Stimulated activated CD8-positive, alpha-beta memory T cell treated with anti-CD3 and anti-CD28 coated beads, Interleukin-2, amount 100 ng/mL, for 48 hours (primary cell): Measurements from ENCODE around the gene PTTG1IP.
"Not testable (repeated sequence)": the region's sequence is repeated elsewhere in the genome, so short reads cannot be mapped to it uniquely, and the experiment has no call there.

Experiments
- DNase-seq, 2 donors: peaks; one replicate each; pipeline ENCODE4 v3.0.0-alpha.2; 2020; ENCODE audit warnings: low read depth in 2 of 2

The PTTG1IP gene

DNA sequence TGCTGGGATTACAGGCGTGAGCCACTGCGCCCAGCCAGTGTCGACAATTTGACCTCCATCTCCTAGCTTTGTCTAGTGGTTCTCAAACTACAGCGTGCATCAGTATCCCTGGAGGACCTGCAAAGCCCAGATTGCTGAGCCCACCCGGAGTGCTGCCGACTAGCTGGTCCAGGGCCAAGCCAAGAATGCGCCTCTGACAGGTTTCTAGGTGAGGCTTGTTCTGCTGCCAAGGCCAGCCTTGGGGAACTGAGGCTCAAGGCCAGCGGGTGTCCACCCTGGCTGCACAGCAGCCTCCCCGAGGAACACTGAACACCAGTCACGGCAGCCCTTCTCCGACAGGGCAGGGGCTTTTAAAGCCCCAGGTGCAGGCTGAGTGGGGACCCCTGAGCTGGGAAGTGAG is 9.8 kb upstream of the PTTG1IP start:
- no peak for DNase-seq

DNA sequence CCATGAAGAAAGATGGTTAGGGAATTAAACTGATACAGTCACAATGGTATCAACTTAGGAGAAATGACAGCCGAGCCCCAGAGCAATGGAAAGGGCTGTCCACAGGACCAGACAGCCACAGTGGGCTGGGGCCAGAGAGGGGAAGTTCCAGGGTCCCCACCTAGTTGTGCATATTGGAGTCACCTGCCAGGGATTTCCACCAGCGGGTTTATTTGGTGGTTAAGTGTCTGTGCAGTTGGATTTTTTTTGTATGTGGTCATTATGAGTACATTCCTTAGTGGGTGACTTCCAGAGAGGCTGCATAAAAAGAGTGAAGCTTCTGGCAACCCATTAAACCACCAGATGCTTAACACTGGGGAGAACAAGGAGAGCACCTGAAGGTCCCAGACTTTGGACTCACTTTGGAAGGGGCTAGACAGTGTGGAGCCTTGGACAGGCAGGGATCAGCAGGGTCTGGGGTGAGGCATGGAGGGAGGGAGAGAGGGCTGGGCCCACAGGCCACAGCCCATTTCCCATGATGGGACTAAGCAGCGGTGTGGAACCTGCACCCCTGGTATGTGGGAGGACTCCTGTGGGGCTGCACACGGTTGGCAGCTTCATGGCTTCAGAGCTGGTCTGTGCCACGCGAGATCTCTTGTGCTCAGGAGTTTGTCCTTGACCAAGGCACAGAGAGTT is 7.8 kb upstream of the PTTG1IP start:
- DNase-seq = no peak

DNA sequence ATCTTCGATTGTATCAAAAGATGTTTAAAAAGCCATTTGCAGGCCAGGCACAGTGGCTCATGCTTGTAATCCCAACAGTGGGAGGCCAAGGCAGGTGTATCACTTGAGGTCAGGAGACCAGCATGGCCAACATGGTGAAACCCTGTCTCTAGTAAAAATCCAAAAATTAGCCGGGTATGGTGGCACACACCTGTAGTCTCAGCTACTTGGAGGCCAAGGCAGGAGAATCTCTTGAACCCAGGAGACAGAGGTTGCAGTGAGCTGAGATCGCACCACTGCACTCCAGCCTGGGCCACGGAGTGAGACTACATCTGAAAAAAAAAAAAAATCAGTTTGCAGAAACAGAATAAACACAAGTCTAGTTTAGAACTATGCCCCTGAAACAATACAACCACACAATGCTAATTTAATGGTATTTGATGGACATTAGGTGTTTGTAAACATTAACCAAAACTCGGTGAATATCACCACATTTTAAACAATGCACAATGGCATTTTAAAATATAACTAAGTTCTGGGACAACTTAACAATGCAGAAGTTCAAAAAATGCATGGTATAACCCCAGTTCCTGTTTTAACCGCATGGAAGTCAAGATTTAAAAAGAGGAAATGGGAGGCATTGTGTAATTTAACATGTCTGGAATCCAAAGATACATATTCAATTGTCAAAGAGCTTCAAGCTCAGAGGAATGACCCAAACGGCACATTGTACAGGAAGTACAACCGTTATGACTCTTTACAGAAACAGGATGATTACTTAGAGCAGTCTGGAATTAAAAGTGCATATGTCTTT is 7.1 kb upstream of the PTTG1IP start:
- no peak for DNase-seq

DNA sequence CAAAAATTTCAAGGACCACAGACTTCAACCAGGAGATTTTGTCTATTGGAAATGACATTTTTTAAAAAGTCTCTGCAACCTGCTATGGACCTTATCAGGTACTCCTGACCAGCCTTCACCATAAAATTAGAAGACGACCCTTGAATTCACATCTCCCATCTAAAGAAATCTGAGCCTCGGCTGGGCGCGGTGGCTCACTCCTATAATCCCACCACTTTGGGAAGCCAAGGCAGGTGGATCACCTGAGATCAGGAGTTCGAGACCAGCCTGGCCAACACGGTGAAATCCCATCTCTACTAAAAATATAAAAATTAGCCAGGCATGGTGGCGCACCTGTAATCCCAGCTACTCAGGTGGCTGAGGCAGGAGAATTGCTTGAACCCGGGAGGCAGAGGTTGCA is 5.7 kb upstream of the PTTG1IP start:
- DNase-seq = not testable (repeated sequence)

DNA sequence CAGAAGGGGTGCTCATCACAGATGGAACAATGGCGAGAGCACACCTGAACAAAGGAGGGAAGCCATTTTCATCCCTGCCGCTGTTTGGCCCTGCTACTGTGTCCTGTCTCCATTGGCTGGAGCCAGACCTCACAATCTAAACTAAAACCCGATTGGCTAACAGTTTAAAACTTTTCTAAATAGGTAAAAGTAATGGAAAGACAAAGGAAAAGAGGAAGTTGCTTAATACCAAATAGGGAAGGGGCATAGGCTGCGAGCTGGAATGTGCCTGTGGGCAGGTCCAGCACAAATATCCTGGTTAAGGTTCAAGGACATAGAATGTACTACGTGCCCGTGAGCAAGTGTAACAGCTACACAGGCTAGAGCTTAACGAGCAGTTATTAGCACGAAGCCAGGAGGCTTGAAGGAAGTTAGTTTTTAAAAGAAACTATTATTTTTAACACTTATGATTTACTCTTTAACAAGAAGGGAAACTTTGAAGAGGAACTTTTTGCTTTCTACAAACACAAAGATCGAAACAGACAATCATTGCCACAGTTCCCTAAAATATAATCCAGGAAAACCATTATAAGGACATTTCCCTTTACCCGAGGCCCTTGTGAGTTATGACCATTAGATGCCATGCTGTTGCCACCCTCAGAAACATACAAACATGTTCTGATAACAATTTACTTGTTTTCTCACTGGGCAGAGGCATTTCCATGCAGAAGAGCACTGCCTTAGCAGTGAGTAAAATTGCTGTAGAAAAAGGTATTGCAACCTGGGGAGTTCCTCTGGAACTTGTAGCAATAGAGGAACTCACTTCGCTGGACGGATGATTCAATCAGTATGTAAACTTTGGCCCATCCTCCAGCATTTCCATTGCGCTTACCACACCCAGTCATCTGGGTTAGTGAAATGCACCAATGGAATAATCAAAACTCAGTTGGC is 4.8 kb upstream of the PTTG1IP start:
- DNase-seq = no peak

DNA sequence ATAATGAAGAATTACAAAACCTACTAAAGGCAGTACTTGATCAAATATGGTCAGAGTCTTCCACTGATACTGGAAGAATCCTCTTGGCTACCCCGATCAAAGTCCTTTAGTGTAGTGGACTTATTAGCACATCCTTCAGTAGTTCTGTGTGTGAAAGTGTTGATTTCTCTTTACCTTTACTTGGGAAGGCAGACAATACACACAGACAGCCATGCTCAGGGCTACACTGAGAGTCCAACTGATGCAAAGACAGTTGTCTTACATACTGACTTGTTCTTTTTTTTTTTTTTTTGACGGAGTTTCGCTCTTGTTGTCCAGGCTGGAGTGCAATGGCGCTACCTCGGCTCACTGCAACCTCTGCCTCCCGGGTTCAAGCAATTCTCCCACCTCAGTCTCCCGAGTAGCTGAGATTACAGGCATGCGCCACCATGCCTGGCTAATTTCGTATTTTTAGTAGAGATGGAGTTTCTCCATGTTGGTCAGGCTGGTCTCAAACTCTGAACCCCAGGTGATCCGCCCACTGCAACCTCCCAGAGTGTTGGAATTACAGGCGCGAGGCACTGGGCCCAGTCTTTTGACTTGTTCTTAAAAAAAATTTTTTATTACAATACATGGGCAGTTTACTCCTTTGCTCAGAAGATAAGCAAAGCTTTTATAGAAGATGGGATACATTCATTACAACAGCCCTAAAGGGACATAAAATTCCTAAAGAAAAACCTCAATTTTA is 3.5 kb upstream of the PTTG1IP start:
- DNase-seq = no peak

DNA sequence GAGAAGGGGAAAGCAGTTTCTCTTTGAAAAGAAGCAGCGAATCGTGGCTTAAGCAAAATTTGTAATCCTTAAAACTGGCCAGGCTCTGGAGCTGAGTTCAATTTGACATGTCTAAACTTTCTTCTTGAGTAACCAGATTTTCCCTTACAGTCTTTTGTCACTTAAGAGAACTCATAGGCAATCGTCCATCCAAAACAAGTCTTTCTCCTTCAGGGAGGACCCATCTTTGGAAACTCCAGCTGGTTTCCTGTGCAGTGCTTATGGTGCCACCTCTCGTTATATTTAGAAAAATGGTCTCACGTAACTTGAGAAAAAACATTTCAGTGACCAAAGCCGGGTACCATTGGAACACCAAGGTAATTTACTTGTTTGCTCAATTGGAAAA is 1.8 kb upstream of the PTTG1IP start:
- DNase-seq = no peak

DNA sequence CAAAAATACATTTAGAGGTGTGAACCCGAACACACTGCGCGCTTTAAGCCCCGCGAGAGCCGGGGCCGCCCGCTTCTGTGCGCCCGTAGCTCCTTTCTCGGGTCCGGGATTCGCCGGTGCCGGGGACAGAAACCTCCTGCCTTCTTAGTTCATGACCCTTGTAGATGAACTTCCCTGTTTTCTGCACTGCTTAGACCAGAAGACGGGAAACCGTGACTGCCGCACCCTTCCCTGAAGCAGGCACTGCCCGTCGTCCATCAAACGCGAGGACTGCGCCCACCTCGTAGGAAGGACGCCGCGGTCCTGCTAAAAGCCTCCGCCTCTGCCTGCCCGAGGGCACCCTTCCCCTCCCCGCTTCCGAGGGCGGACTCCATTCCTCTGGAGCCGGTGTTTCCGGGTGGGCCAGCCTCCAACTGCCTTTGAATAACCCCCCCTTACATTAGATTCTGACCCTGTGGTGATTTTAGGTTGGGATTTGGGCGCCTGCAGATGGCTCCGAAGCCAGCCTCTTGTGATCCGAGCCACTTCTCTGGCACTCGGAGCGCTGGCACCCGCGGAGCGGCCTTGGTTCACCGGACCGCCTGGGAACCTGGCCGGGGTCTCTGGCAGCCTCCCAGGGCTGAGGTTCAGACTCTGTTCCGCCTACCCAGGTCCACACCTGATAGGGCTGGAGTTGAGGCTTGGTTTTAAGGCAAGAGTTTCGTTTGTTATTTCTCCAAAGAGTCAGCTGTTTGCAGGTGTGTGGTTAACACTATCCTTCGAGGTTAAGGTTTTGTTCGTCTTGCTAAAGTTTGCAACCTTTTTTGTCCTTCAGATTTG is 1.2 kb upstream of the PTTG1IP start:
- DNase-seq = no peak

DNA sequence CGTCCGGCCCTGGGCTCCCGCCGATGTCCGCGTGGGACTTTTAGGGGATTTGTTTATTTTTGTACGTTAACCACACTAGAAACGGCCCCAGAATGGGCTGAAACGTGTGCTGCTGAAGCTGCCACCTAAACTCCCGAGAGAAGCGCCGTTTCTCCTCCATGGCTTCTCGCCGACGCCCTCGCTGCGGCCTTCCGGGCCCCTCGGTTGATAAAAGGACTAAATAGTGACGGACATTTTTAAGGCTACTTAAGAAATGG is 678 bp upstream of the PTTG1IP start:
- no peak for DNase-seq

DNA sequence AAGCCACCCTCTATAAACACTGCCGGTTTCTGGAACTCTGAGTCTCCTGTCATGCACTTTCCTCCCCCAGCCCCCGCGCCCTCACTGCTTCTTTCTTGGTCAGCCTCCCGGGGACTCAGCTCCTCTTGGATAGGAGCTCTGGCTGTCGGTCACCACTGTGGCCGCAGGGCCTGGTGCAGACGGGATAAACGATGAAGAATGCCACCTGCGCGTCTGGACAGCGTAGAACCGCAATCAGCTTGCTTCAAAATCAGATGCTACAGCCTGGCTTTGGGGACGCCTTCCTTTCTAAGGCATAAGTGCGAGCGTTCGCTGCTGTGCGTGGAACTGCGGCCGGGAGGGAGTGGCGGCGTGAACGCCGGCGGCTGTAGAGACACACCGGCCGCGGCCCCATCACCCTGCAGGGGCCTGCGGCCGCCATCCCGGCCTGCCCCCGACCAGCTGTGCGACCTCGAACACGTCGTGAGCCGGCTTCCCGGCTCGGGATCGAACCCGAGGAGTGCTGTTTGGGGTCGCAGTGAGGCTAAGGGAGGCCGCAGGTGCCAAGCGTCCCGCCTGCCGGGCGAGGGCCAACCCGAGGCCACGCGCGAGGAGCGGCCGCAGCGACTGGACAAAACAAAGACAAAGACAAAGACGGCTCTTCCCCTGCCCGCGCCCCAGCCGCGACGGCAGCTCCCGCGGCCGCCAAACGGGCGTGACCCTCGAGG is 688 bp downstream of the PTTG1IP start:
- DNase-seq = no peak

DNA sequence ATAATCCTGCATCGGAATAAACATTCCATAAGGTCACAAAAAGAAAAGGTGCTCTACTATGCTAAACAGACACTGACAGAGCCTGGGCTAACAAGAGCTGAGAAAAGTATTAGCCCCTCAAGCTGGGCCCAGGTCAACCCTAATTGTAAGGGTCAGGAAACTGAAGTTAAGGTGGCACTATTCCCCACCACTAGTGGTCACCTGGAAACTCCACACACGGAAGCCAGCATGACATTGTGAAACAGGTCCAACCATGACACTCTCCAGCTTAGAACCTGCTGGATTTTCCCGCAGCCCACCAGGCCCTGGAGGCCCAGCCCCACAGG is 1.2 kb downstream of the PTTG1IP start:
- no peak for DNase-seq

DNA sequence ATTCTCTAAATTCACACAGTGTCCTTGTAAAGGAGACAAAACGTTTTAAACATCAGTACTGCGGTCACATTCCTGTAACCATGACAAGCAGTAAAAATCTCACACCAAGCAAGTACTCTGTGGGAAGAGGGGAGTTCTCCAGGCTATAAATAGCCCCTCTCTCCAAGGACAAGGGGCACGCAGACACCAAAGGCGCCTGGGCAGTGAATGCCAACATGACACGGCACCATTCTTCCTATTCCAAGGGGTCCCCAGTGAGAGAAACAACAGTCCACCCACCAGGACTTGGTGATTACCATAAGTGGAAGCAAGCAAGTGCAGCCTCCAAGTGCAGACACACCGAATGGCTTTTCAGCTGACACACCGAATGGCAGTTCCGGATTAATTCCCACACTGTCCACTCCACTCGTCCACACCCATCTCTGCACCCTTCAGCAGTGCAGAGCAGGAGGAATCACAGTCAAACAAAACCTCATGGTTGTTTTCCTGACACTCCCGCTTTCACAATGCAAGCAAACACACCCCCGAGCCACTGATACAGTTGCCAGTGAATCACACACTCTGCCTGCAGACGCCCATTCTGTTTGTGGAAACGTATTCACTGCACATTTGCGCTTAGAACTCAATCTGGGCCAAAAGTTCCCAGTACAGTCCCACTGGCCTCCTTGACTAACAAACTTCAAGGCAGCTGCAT is 1.8 kb downstream of the PTTG1IP start:
- DNase-seq = no peak

DNA sequence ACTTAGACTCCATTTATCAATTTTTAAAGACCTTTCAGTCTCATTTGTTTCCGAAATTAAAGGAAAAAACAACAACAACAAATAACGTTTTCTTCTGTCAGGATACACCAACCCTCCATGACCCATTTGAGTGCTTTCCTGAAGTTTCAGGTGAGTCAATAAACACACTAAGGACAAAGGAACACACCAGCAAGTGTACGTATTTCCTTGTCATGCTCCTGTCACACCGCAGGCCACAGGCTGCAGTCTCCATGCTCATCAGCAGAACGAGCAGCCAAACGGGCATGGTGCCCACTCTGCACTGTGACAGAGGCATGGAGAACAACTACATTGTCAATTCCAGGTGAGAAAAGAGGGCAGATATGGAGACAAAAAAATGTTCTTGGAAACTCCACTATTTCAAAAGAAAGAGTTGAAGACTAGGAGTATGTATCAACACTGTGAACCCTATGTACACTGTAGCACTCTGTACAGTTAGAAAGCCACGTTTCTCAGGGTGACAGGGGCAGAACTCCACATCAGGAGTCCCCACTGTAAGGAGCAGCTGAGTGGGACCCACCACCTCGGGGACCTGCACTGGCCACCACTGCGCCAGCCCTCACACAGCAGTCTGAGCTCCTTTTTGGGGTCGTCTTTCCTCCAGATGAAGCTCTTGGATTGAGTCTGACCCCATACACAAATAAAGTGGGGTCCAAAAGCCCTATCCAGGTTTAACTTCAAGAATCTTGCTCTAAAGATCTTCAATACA is 2.6 kb downstream of the PTTG1IP start:
- no peak for DNase-seq

DNA sequence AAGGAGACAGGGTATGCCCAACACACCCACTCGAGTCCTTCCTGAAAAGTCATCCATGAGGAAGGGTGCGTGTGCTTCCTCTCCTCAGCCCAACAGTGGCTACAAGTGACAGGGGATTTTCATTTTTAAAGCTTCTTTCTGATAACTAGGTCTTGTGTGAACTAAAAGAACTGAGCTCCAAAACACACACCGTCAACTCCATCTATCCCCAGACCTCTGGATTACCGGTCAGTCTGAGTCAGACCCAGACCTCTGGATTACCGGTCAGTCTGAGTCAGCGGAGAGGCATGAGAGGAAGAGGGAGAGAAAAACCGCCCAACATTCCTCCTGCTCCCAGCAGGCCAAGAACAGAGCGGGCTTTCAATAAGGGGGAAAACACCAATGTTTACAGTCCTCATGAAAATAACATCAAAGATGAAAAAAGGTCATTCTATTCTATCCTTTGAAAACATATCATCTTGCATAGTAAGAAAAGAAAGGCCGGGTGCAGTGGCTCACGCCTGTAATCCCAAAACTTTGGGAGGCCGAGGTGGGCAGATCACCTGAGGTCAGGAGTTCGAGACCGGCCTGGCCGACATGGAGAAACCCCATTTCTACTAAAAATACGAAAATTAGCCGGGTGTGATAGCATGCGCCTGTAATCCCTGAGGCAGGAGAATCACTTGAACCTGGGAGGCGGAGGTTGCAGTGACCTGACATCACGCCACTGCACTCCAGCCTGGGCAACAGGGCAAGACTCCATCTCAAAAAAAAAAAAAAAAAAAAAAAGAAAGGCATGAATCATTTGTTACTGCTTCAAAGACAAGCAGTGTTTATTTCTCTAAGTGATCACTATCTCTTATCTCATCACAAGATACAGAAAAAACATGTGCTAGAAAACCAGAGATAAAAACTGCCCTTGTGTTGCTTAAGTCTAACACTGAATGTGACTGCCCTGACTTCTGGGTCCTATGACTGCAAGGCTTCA is 3.4 kb downstream of the PTTG1IP start:
- no peak for DNase-seq

DNA sequence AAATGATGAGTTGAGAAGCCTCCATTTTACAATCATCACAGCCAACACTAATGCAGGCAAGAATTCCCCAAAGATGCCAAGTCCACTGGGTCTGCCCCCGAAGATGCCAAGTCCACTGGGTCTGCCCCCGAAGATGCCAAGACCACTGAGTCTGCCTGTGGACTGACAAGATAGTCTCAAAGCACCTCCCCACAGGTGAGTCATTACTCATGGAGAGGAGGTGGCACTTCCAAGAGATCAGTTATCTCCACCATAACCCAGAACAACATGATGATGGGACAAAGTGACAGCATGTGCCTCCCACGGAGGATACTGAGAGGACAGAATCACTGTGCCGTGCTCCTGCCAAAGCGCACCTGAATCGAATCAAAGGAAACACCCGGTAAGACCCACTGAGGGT is 4.8 kb downstream of the PTTG1IP start:
- DNase-seq = no peak

DNA sequence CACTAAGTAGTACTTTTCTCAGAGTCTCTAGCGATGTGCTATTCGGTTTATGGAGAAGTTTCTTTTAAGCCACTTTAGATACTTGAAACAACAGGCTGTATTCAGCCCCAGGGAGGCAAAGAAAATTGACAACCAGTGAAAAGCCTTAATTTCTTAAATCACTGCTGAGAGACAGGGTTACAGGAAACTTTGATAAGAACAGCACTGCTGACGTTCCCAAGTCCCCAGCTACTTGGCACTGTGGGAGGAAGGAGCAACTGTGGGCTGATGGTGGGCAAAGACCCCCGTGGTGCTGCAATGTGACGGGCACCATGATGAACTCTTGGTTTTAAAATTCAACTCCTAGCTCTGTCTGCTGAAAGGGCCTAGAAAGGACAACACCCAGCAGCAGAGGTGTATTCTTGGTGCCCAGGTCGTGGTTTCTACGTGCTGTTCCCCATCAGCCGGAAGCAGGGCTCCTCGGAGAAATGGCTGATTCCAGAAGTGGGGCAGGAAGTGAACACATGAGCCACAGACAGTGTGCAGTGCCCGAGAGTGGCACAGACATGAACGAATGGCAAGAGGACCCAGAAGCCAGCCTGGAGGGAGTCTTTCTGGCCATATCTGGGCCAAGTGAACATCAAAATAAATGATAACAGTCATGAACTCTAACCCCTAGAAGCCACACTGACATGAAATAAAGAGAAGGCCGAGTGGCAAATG is 5.3 kb downstream of the PTTG1IP start:
- no peak for DNase-seq

DNA sequence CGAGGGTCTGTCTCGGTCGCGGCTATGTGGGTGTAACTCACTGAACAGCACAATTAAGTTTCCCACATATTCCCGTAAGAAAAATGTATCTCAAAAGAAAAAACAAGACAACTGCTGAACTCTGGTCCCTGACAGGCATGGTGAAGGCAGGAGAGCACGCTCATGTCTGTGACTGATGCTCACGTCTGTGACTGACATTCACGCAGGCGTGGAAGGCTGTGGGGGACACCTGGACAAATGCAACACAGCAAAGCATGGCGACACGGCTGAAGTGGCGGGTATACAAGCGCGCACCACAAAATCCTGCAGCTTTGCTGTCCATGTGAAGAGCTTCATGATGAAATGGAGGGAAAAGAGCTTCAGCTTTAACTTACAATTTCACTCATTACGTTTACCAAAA is 6.0 kb downstream of the PTTG1IP start:
- no peak for DNase-seq

DNA sequence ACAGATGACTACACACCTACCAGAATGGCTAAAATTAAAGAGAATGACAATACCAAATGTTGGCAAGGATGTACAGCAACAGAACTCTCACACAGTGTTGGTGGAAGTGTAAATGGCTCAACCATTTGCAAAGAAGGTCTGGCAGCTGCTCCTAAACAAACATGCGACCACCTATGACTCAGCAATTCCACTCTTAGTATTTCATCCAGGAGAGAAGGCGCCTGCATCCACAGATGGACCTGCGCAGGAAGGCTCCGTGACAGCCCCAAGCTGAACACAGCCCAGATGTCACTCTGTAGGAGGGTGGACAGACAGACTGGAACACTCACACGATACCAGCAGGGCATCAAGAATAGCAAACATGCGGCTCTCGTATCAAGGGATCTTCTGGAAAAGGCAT is 6.7 kb downstream of the PTTG1IP start:
- DNase-seq = no peak
